ENCODE data around the gene THAP7. TPM values are rescaled to one million over a fixed set of nuclear protein-coding genes. Genes with fewer than 3 reads are reported as not detected.

THAP7 gene
- total RNA-seq, 1 donor from 2014 or later = 30.9 TPM

GRCh38 chr22:21031545-21032036 is 29.7 kb upstream of the THAP7 start:
- intact Hi-C loops (cut with micrococcal nuclease) = no loop called here

GRCh38 chr22:21030621-21031544 is 29.0 kb upstream of the THAP7 start:
- intact Hi-C loops (cut with micrococcal nuclease) = no loop called here

- intact Hi-C loops (cut with micrococcal nuclease) = no loop called here
Observed at GRCh38 chr22:21030032-21030431, 28.1 kb upstream of the THAP7 start.

DNA sequence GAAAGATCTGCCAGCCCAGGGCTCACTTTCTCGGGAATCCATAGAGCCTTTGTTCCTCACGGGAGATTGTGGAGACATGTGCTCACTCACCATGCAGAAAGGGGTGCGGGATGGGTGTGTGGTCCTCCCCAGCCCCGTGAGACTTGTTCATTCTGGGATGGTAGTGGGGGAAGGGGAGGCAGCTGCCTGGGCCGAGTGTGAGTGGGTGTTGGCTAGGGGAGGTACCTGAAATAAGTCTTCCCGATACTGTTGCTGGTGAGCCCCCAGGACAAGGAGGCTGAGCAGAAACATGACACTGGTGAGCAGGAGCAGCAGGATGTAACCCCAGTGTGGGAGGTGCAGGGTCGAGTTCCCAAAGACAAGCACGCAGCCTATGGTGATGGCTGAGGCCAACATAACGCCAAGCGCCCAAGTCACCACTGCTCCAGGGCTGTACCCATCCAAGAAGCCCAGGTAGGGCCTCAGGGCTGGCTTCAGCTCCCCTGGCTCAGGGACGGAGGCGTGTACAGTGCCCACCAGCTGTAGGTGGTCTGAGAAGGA is 27.6 kb upstream of the THAP7 start:
- intact Hi-C loops (cut with micrococcal nuclease) = no loop called here

GRCh38 chr22:21028277-21029251 is 26.6 kb upstream of the THAP7 start:
- intact Hi-C loops (cut with micrococcal nuclease) = no loop called here

DNA sequence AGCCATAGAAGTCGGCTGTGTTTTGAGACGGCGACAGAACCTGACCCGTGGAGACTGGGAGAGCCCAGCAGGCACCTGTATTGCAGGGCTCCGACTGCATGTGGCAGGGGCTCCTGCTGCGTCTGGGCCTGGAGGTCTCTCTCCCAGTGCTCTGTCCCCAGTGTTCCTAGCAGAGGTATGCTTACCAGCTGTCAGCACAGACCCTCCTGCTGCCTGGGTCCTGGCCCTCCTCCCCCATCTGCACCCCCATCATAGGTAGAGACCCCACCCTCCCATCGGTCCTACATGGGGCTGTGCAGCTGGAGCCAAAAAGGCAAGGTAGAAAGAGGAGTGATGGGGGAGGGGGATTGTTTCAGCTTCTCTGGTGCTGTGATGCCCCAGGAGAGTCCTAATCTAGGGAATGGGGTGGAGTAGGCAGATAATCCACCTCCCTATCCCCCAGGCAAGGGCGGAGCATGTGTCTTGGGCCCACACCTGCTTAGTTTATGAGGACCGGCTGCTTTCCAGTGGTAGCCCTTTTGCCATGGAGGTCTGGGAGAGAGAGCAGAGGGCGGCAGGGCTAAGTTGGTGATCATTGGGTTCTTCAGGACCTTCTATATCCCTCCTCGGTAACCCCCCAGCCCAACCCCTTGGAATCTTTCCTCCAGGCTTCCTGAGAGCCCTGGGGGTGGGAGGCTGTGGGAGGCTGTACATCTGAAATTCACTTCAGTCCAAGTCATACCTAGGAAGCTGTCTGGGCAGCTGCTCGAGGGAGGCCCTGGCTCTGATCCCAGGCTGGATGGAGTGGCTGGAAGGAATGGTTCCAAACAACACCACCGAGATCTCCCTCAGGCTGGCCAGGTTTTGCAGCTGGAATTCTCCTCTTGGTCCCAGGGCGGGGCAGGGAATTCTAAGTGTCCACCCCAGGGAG is 25.1 kb upstream of the THAP7 start:
- intact Hi-C loops (cut with micrococcal nuclease) = no loop called here

DNA sequence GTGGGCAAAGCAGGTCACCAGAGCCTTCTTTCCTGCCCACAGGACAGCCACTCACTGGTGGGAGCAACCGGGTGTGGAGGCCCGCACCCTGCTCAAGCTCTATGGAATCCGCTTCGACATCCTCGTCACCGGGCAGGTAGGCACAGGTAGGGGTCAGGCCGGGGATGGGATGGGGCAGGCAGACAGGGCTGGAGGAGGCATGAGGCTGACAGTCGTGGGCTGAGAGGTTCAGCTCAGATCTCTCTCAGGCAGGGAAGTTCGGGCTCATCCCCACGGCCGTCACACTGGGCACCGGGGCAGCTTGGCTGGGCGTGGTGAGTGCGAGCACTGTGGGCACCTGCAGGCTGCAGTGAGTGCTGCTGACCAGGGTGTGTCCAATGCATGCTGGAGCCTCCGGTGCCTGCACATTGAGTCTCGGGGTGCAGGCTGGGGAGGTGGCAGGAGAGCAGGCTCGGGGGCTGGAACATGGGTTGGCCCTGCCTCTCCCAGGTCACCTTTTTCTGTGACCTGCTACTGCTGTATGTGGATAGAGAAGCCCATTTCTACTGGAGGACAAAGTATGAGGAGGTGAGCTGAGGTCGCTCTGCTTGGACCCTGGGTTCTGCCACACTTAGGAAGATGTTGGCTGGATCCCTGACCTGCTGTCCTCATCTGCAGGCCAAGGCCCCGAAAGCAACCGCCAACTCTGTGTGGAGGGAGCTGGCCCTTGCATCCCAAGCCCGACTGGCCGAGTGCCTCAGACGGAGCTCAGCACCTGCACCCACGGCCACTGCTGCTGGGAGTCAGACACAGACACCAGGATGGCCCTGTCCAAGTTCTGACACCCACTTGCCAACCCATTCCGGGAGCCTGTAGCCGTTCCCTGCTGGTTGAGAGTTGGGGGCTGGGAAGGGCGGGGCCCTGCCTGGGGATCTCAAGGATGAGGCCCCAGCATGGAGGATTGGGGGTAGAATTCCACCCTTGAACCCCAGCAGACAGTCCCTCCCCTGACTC is 24.1 kb upstream of the THAP7 start:
- intact Hi-C loops (cut with micrococcal nuclease) = no loop called here

GRCh38 chr22:21025266-21025665 is 23.3 kb upstream of the THAP7 start:
- intact Hi-C loops (cut with micrococcal nuclease) = no loop called here

- intact Hi-C loops (cut with micrococcal nuclease) = no loop called here
Observed at GRCh38 chr22:21022955-21023614, 21.2 kb upstream of the THAP7 start.

- intact Hi-C loops (cut with micrococcal nuclease) = no loop called here
Observed at GRCh38 chr22:21022507-21022906, 20.6 kb upstream of the THAP7 start.

DNA sequence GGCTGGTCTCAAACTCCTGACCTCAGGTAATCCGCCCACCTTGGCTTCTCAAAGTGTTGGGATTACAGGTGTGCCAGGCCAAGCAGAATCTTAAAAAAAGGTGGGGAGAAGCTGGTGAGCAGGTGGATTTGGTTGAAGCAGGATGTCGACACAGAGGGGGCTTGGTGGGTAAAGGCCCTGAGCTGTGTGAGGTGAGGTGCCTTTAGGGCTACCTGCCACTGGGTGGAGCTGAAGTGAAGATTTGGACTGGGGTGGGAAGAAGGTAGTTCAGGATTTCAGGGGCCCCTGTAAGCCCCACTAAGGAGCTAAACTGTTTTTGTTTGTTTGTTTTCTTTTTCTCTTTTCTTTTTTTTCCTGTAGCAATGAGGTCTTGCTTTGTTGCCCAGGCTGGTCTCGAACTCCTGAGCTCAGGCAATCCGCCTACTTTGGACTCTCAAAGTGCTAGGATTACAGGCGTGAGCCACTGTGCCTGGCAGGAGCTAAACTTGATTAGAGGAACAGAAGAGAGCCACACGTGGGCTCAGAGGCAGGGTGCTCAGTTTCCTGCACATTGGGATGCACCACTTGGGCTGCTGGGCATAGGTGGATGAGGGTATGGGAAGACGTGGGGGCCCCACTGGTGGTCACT is 19.0 kb upstream of the THAP7 start:
- intact Hi-C loops (cut with micrococcal nuclease) = no loop called here

DNA sequence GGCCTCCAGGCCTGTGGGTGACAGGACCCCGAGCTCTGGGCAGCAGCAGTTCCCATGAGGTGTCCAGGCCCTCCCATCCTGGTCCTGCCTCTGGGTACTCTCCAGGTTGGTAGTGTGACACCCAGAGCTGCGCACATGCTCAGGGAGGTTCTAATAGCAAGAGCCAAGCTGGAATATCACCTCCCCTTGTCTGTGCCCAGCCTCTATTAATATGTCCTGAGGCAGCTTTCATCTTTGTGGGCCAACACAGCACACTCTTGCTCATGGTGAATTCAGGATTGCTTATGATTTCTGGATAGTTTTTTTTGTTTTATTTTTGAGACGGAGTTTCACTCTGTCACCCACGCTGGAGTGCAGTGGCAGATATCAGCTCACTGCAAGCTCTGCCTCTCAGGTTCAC is 16.4 kb upstream of the THAP7 start:
- intact Hi-C loops (cut with micrococcal nuclease) = no loop called here

- intact Hi-C loops (cut with micrococcal nuclease) = no loop called here
Observed at GRCh38 chr22:21016644-21017420, 14.9 kb upstream of the THAP7 start.

DNA sequence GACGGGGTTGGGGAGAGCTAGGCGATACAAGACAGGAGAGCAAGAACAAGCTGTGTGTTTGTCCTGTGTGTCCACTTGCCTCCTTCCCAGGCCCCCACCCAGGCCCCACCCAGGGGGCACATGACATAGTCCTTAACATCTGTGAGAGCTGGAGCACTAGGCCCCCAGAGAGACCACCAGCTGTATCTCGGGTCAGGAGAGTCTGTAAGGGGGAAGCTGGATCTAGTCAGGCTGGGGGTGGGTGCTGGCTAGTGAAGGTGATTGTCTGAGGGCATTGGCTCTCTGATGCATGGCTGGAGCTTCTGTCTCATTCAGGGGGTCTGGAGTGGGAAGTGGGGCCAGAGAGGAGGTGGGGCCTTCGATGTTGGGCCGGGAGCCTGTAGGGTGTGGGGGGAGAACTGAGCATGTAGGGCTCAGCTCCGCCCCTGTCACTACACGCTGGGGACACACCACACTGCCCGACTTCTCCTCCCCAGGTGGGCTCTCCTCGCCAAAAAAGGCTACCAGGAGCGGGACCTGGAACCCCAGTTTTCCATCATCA is 13.6 kb upstream of the THAP7 start:
- intact Hi-C loops (cut with micrococcal nuclease) = no loop called here

DNA sequence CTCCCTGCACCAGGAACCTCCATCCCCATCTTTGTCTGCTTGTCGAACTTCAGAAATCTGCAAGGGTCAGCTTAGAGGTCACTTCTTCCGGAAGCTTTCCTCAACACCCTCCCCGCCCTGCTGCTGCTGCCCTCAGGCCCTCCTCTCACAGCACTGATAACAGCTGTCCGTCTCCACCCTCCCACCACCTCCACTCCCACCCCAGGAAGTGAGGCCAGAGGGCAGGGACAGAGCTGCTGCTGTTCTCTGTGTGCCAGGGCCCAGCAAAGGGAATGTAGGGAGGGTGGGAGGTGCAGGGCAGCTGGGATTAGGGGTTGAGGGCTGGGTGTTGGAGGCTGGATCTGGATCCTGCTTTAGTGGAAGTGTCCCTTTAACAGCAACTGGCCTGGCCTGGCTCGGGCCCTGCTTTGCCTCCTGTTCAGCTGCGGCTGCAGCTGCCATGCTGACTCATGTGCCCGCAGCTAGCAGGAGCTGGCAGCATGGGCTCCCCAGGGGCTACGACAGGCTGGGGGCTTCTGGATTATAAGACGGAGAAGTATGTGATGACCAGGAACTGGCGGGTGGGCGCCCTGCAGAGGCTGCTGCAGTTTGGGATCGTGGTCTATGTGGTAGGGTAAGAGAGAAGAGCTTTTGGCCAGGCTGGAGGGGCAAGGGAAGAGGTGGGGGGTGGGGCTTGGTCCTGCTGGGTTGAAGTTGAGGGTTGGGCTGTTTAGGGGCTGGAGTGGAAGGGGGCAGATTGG is 13.0 kb upstream of the THAP7 start, which contains the start of gene P2RX6:
P2RX6 (plus strand) TSS at position 440 of the 740 bp plus-strand sequence; CDS start at position 450, 10 bp downstream.
- intact Hi-C loops (cut with micrococcal nuclease) = loop anchor here (1.0 kb wide), 1 partner anchor 13 kb away; the partner anchor contains the start of gene THAP7

- intact Hi-C loops (cut with micrococcal nuclease) = loop anchor here (1.0 kb wide), 1 partner anchor 12 kb away; the partner anchor contains the start of gene THAP7
Observed at GRCh38 chr22:21014202-21014725, 12.3 kb upstream of the THAP7 start.
